DMS53 (cell line): ENCODE results near the gene NLGN3.
A peak's percentile ranks its signal among the peaks of the same experiment; 100 is the strongest.

ENCODE experiments used
- DNase-seq: peaks from one replicate; lab custom pipeline; 2025; lab: John Stamatoyannopoulos, UW

The NLGN3 gene

GRCh38 chrX:71118032-71118984 is 26.3 kb upstream of the NLGN3 start, which contains the start of gene MED12:
Gene MED12 (plus strand): TSS chrX:71118596. CDS start chrX:71118755, 159 bp downstream.
- peak; percentile 79 for DNase-seq

DNA sequence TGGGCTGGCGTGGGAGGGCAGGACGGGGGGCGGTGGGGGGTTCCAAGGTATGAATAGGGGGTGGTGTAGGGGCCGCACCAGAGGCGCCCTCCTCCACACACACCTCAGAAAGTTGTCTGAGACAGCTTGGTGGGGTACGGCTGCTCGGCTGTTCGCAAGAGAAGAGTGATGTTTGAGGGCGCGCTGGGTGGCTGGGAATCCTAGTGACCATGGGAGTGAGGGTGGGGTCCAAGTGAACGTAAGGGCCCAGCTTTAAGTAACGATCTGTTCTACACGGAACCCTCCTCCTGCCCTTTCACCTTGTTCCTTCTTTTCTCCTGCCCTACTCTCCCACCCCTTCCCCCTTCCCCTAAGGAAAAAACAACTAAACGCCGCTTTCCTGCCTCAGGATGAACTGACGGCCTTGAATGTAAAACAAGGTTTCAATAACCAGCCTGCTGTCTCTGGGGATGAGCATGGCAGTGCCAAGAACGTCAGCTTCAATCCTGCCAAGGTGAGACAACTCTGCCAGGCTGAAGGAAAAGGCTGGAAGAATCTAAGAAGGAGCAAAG is 25.6 kb upstream of the NLGN3 start:
- peak; percentile 36 for DNase-seq

GRCh38 chrX:71128166-71128833 is 16.3 kb upstream of the NLGN3 start:
- DNase-seq, result no peak

- DNase-seq, result peak; percentile 78
These were observed 15.5 kb upstream of the NLGN3 start for GRCh38 chrX:71128915-71129765.

- no peak for DNase-seq
These were observed 13.1 kb upstream of the NLGN3 start for GRCh38 chrX:71131510-71131909.

DNA sequence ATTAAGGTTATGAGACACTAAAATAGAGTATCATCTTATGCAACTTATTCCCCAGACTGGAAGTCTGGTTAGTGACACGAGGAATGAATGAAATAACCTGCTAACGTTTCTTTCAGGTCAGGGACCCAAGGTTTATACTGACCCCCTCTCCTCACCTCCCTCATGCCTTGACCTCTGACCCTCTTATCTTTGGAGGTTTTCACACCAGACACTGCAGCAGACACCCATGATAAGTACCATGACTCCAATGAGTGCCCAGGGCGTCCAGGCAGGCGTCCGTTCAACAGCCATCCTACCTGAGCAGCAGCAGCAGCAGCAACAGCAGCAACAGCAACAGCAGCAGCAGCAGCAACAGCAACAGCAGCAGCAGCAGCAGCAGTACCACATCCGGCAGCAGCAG is 4.2 kb upstream of the NLGN3 start:
- DNase-seq, result no peak

- no peak for DNase-seq
These were observed 1.1 kb upstream of the NLGN3 start for GRCh38 chrX:71143508-71143907.

DNA sequence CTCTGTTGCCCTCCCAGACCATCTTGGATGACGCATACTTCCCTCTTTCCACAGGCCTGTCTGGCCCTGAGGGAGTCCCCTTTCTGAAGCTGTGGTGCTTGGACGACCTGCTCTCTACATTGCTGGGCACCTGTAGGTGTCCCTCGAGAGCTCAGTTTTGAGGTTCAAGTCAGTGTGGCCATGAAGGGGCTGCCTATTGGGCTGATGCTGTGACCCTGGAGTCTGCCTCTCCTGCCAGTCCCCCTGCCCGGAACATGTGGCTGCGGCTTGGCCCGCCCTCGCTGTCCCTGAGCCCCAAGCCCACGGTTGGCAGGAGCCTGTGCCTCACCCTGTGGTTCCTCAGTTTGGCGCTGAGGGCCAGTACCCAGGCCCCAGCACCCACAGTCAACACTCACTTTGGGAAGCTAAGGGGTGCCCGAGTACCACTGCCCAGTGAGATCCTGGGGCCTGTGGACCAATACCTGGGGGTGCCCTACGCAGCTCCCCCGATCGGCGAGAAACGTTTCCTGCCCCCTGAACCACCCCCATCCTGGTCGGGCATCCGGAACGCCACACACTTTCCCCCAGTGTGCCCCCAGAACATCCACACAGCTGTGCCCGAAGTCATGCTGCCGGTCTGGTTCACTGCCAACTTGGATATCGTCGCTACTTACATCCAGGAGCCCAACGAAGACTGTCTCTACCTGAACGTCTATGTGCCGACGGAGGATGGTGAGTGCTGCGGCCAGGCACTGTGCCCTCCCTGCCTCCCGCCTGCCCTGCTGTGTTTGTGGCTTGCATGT is 3.0 kb downstream of the NLGN3 start:
- DNase-seq, result no peak

DNA sequence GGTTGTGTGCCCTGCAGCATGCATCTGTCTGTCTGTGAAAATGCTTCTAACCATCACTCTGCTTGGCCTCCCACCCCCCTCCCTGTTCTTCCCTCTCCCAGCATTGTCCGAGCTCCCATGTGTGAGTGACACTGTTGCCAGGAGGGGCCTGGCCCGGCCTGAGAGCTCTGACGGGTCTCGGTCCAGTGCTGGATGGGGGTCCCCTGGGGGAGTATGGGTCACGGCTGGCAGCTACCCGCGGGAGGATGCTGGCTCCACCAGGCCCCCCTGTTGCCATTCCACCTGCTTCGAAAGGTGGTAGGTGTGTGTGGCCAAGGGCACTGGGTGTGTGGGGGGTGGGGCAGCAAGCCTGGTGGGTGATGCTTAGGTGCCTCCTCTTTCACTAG is 3.6 kb downstream of the NLGN3 start:
- DNase-seq, result no peak

DNA sequence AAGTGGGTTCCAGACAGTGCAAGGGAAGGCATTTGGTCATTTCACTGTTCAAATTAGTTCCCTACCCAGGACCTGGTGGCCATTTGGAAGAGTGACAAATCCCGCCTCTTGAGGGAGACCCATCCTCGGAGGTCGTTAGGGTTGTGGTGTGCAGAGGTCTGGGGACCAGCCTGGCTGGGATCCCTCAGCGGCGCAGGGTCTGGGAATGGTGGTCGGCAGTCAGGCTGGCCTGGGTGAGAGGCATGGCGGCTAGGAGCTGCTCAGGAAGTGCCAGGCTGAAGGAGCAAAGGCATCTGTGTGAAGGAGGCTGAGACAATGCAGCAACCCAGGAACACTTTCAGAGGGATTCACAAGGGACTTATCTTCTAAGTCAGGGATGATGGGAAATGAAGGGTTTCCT is 6.7 kb downstream of the NLGN3 start:
- DNase-seq, result no peak

- DNase-seq, result no peak
These were observed 9.6 kb downstream of the NLGN3 start for GRCh38 chrX:71154196-71154595.

- no peak for DNase-seq
These were observed 10.0 kb downstream of the NLGN3 start for GRCh38 chrX:71154641-71155040.

DNA sequence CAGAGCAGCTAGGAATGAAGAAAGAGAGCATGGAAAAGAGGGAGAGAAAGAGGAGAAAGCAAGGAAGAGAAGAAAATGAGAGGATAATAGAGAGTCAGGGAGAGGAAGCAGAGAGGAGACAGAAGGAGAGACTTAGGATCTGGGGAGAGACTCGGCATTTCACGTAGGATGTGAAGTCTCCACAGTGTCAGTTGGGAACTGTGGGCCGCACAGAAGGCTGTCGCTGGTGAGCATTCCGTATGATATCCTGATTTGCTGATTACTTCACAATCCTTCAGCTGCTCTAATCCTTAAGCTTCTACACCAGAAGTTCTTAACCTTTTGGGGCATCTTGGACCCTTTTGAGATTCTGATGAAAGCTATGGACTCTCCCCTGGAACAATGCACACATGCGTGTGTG is 14.0 kb downstream of the NLGN3 start:
- DNase-seq, result no peak

DNA sequence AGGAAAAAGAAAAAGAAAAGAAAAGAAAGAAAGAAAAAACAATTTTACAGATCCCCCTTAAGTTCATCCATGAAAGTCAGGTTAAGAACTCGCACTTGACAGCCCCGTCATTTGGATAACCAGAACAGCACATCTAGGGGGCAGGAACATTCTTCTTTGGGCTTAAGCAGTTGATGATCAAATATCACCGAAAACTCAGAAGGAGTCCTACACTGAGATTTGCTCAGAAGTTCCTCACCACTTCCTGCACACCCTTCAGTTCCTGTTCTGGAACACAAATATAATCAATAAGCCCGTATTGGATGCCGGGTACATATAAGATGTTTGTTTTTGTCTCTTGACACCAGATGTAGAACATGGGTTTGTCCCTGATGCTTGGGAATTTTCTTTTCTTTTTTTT is 14.7 kb downstream of the NLGN3 start:
- no peak for DNase-seq

- no peak for DNase-seq
These were observed 15.8 kb downstream of the NLGN3 start for GRCh38 chrX:71160475-71160874.

GRCh38 chrX:71162981-71163380 is 18.3 kb downstream of the NLGN3 start:
- DNase-seq, result peak; percentile 17

DNA sequence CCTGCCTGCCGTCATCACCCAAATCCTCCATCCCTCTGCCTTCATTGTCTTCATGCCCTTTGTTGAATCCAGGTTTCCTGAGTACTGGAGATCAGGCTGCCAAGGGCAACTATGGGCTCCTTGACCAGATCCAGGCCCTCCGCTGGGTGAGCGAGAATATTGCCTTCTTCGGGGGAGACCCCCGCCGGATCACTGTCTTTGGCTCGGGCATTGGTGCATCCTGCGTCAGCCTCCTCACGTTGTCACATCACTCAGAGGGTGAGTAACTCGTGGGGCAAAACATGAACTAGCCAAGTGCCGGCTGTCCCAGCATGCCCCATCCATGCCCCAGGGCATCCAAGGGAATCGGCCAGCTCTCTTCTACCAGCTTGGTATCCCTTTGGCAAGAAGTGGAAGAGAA is 19.4 kb downstream of the NLGN3 start:
- no peak for DNase-seq

DNA sequence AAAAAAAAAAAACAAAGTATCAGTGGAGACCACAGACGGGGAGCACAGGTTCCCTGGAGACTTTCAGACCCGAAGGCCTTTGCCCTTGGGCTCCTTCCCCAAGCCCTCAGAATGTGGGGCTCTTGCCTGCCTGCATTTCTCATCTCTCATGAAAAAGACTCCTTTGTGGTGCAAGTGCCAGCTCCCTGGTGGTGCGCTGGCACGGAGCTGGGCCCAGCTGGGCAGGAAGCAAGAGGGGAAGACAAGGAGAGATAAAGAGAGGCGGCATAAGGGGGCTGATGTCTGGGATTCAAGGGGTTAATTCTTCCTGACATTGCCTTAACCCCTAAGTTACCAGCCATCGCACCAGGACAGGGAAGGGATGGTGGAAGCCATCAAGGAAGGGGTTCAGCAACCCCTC is 21.8 kb downstream of the NLGN3 start:
- no peak for DNase-seq

DNA sequence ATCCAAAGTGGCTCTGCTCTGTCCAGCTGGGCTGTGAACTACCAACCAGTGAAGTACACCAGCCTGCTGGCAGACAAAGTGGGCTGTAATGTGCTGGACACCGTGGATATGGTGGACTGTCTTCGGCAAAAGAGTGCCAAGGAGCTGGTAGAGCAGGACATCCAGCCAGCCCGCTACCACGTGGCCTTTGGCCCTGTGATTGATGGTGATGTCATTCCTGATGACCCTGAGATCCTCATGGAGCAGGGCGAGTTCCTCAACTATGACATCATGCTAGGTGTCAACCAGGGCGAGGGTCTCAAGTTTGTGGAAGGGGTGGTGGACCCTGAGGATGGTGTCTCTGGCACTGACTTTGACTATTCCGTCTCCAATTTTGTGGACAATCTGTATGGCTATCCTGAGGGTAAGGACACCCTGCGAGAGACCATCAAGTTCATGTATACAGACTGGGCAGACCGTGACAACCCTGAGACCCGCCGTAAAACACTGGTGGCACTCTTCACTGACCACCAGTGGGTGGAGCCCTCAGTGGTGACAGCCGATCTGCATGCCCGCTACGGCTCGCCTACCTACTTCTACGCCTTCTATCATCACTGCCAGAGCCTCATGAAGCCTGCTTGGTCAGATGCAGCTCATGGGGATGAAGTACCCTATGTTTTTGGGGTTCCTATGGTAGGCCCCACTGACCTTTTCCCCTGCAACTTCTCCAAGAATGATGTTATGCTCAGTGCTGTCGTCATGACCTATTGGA is 22.6 kb downstream of the NLGN3 start:
- DNase-seq, result no peak

GRCh38 chrX:71168134-71168533 is 23.5 kb downstream of the NLGN3 start:
- DNase-seq, result no peak

- no peak for DNase-seq
These were observed 24.9 kb downstream of the NLGN3 start for GRCh38 chrX:71169586-71169985.
